ENCODE measurements around the gene ARX.

ARX gene

DNA sequence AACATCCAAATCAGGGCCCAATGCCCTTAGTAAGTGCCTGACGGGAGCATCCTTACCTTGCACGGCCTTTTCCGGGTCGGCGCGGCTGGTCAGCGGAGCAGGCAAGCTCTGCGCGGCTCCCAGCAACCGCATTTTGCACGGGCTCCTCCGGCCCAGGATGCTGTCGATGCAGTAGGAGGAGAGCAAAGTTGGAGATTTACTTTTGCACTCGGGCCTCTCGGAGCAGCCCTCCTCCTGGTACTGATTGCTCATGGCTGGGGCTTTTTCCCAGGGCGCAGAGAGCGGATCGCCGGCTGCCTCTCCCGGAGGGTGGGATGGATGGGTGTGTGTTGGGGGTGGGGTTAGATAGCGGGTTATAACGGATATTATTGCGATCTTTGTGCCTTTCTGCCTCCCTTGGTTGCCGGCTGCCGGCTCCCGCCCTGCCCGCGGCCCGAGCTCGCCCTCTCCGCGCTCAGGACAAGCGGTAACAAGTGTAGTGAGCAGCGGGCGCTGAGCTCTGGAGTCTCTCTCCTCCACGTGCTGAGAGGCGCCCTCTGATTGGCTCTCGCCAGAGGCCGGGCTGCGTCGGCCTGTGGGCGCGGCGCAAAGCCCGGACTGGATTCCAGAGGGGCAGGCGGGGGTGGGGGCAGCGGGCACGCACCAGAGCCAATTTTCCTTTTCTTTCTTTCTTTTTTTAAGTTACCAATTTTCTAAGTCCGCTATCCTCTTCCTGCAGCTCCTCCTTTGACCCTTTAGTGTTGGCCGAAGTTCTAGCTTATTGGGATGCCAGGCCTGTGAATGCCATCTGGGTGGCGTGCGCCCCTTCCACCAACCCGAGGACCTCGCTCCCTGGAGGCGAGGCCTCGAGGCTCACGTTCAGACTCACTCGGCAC is at the start of gene ARX:
Gene ARX (minus strand): TSS at position 480 of the 875 bp plus-strand sequence. CDS start 228 bp downstream, at position 252.
- no peak within 1 kb of the TSS for H3K27ac ChIP-seq
- no peak within 1 kb of the TSS for H3K4me3 ChIP-seq (ENCODE audit: low read depth in 1 of 2, low read length in 1 of 2)
- peaks cover 2 to 6% of the 10 kb centered on the region in 2 experiments for H3K4me1 ChIP-seq (ENCODE audit: control insufficient read depth in 1 of 2, insufficient read depth in 1 of 2, low read depth in 1 of 2, low read length in 1 of 2)
- H3K27me3 ChIP-seq, result peaks cover 98% of the 10 kb centered on the region
- H3K36me3 ChIP-seq, result no peaks in the 10 kb centered on the region
- TF ChIP-seq, protein P1, sequence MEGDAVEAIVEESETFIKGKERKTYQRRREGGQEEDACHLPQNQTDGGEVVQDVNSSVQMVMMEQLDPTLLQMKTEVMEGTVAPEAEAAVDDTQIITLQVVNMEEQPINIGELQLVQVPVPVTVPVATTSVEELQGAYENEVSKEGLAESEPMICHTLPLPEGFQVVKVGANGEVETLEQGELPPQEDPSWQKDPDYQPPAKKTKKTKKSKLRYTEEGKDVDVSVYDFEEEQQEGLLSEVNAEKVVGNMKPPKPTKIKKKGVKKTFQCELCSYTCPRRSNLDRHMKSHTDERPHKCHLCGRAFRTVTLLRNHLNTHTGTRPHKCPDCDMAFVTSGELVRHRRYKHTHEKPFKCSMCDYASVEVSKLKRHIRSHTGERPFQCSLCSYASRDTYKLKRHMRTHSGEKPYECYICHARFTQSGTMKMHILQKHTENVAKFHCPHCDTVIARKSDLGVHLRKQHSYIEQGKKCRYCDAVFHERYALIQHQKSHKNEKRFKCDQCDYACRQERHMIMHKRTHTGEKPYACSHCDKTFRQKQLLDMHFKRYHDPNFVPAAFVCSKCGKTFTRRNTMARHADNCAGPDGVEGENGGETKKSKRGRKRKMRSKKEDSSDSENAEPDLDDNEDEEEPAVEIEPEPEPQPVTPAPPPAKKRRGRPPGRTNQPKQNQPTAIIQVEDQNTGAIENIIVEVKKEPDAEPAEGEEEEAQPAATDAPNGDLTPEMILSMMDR (IDR thresholded peaks at IDR 0.05), result no peak
- no peaks in the 10 kb centered on the region for H3K9me3 ChIP-seq

- Histone ChIP-seq H3K27me3 (no peaks in the 10 kb centered on the region), H3K27ac (no peak overlapping the region), H3K36me3 (no peaks in the 10 kb centered on the region), H3K4me1 (ENCODE audit: control insufficient read depth in 1 of 2, insufficient read depth in 1 of 2, low read depth in 1 of 2, low read length in 1 of 2) (no peaks in the 10 kb centered on the region), H3K9me3 (no peaks in the 10 kb centered on the region), H3K4me3 (ENCODE audit: low read depth in 1 of 2, low read length in 1 of 2) (no peak overlapping the region)
- TF ChIP-seq, protein P1 (IDR thresholded peaks at IDR 0.05), result no peak
Measured at GRCh38 chrX:25059273-25059672, 43.5 kb upstream of the ARX start.

DNA sequence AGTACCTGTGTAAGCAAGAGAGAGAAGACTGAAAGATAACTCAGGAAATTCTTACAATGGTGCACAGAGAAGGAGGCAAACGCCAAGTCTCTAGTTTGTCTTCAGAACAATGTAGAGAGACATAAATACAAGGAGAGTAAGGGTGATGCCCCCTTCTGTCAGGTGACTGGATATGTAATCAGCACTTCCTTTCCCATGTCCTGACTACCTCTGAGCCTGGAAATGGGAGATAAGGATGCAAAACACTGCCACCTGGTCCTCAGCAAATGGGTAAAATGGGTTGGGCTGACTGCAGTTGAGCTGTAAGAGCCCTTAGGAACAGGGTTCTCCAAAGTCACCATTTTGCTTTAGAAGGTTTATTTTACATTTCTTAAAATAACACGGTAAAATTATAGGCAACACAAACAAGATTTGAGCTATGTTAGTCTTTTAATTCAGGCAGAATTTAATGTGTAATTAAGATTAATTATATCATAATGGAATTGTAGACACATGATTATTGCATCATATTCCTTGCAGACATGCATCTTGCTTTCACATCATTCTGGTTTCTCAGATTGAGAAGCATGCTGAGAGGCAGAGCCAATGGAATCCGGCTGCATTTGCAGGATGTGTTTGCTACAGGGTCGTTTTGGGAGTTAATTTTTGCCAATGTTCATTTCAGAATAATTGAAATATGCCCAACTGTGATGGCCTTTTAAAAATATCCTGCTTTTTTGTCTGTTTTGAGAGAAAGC is 37.2 kb upstream of the ARX start:
- no peaks in the 10 kb centered on the region for H3K36me3 ChIP-seq
- H3K27me3 ChIP-seq, result no peaks in the 10 kb centered on the region
- peaks cover 11% of the 10 kb centered on the region in 2 experiments for H3K4me1 ChIP-seq (ENCODE audit: control insufficient read depth in 1 of 2, insufficient read depth in 1 of 2, low read depth in 1 of 2, low read length in 1 of 2)
- TF ChIP-seq, protein P1 (IDR thresholded peaks at IDR 0.05), result no peak
- no peak overlapping the region for H3K27ac ChIP-seq
- no peak overlapping the region for H3K4me3 ChIP-seq (ENCODE audit: low read depth in 1 of 2, low read length in 1 of 2)
- no peaks in the 10 kb centered on the region for H3K9me3 ChIP-seq

- TF ChIP-seq, protein P1 (IDR thresholded peaks at IDR 0.05), result no peak
Measured at GRCh38 chrX:25049971-25050370, 34.2 kb upstream of the ARX start.

GRCh38 chrX:25049357-25049756 is 33.6 kb upstream of the ARX start:
- Histone ChIP-seq H3K4me3 (ENCODE audit: low read depth in 1 of 2, low read length in 1 of 2) (no peak overlapping the region), H3K27ac (no peak overlapping the region), H3K36me3 (no peaks in the 10 kb centered on the region), H3K27me3 (no peaks in the 10 kb centered on the region), H3K9me3 (no peaks in the 10 kb centered on the region), H3K4me1 (ENCODE audit: control insufficient read depth in 1 of 2, insufficient read depth in 1 of 2, low read depth in 1 of 2, low read length in 1 of 2) (peaks cover 11% of the 10 kb centered on the region in 2 experiments)
- TF ChIP-seq, protein P1 (IDR thresholded peaks at IDR 0.05), result no peak

More at GRCh38 chrX:25049971-25050370, 34.2 kb upstream of the ARX start:
- Histone ChIP-seq H3K27me3 (no peaks in the 10 kb centered on the region), H3K27ac (no peak overlapping the region), H3K4me1 (ENCODE audit: control insufficient read depth in 1 of 2, insufficient read depth in 1 of 2, low read depth in 1 of 2, low read length in 1 of 2) (peaks cover 11% of the 10 kb centered on the region in 2 experiments), H3K4me3 (ENCODE audit: low read depth in 1 of 2, low read length in 1 of 2) (no peak overlapping the region), H3K36me3 (no peaks in the 10 kb centered on the region), H3K9me3 (no peaks in the 10 kb centered on the region)
